ENCODE measurements around the gene CAPZB.

GRCh38 chr1:19489996-19490395 lies 4.7 kb upstream of the CAPZB start:
- TF ChIP-seq CTCF (IDR thresholded peaks at IDR 0.05 in 8 of 11, conservative IDR thresholded peaks at IDR 0.05 in 3 of 11) (no peak), POLR2AphosphoS5 (IDR thresholded peaks at IDR 0.05) (no peak)

All from spleen (tissue), 7 donors.